GM18858 (cell line): ENCODE data around the gene SKA1.
"Not testable (repeated sequence)": the region's sequence is repeated elsewhere in the genome, so short reads cannot be mapped to it uniquely, and the experiment has no call there.

ENCODE experiments used
- ATAC-seq: cut with Tn5 transposase; IDR thresholded peaks from one replicate; pipeline ENCODE4 v1.9.1; 2021; ENCODE audit not compliant: unreplicated experiment

The SKA1 gene

DNA sequence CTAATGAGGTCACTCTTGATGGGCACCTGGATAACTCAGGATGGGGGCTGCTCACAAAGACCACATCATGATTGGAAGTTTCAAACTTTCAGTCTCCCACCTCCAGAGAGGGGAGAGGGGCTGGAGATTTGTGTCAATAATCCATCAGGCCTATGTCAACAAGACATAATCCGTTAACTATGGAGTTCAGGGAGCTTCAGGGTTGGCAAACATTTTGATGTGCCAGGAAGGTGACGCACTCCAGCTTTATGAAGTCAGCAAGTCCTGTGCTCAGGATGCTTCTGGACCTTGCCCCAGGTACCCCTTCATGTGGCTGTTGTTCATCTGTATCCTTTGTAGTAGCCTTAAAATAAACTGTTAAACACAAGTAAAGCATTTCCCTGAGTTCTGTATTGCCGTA, 19.0 kb downstream of the SKA1 start:
- no peak for ATAC-seq

DNA sequence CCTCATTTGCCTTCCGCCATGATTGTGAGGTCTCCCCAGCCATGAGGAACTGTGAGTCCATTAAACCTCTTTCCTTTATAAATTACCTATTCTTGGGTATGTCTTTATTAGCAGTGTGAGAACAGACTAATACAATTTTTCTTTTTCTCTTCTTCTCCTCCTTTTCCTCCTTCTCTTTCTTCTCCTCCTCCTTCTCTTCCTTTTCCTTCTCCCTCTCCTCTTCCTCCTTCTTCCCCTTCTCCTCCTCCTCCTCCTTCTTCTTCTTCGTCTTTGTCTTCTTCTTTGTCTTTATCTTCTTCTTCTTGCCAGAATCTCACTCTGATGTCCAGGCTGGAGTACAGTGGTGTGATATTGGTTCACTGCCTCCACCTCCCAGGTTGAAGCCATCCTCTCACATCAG, 20.2 kb downstream of the SKA1 start:
- ATAC-seq = no peak

DNA sequence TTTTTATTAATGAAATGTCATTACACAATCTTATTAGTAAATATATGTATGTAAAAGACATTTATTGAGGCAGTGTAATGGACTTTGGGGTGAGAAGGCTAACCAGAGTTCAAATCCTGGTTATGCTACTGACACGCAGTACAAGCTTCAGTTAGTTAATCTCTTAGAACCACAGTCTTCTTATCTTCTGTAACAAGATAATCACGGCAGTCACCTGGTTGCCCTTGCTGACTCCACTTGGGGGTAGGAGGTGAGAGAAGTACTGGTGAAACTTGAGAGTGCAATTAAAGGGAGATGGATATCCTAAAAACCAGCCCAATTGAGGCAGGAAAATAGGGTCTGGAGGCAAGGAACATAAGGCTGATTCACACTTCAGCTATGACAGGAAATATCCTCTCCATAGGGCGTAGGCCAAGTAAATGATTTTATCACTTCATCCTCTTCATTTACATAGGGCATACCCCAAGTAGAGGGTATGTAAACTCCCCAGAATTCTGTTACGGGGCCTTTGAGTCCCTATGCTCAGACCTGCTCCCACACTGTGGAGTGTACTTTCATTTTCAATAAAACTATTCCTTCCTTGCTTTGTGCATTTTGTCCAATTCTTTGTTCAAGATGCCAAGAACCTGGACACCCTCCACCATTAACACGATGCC, 21.3 kb downstream of the SKA1 start:
- ATAC-seq = no peak

DNA sequence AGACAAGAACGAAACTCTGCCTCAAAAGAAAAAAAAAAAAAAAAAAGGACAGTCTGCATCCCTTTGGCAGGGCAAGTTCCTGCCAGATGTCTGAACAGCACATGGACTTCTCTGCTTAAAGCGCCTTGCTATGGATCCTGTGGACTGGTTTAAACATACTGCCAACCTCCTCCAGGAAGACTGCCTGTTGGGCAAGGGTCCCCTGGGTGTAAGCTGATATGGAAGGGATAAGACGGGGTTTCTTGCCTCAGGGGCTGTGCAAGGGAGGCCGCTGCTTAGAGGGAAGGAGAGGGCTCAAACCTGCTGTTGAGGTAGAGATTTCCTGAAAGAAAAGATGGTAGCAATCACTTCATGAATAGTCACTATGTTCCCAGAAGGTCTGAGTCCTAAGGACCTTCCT, 22.2 kb downstream of the SKA1 start:
- ATAC-seq = no peak

DNA sequence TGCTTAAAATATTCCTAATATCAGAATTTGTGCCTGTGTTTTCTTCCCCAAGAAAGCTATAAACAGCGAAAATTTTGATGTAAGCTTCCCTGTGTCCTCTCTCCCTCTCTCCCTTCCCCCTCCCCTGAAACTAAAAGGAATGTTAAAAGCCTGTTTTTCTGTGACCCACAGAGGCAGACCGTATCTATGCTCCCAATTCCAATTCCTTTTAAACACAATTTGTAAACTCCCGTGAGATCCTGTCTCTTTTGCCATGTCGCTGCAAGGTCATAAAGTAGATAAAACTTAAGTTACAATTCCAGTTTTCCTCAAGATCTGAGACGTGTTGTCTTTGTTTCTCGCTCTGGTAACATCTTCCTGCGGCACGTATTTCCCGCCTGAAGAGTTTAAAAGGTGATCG, 23.3 kb downstream of the SKA1 start:
- ATAC-seq = no peak

DNA sequence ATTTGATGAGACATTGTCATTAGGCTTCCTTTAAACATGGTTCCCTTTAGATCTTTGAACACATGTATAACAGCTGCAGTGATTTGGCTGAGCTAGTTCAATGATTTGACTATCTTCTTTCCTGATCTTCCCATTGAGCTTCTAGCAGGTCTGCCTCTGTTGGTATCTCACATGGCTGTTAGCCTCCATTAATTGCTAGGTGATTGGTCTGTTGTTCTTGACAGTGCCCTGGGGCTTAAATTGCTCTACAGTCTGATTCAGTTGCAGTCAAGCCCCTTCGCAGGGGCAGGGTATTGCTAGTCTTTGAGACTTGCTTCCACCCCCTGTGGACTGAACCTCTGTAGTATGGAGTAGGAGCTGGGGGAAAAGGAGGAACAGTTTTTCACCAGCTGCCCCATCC, 24.1 kb downstream of the SKA1 start:
- ATAC-seq = no peak

DNA sequence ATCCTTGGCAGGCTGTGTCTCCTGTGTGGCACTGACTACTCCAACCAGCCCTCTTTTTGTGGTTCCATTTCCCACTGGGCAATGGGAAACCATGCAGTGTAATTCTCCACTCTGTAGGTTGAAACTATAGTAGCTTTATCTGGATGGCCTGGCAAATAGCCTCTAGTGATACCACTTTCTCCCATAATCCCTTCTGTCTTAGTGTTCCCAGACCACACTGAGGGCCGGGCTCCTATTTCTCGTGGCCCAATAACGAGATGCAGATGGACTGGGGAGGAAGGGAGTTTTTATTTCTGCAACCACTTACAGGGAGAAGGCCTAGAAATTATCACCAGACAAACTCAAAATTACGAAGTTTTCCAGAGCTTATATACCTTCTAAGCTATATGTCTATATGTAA, 24.7 kb downstream of the SKA1 start:
- no peak for ATAC-seq

DNA sequence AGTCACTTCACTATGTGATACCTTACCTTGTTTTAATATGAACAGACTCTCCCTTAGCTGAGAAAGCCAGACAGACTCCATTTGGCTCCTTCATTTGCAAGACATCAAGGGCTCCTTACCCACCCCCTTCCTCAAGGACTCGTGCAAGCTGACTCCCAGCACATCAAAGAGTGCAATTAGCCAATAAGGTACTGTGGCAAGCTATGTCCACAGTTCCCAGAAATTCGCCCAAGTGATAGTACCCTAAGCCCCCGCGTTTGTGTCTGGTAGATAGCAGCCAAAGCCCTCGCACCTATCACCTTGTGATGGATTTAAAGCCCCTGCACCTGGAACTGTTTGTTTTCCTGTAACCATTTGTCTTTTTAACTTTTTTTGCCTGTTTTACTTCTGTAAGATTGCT, 25.6 kb downstream of the SKA1 start:
- ATAC-seq = not testable (repeated sequence)

DNA sequence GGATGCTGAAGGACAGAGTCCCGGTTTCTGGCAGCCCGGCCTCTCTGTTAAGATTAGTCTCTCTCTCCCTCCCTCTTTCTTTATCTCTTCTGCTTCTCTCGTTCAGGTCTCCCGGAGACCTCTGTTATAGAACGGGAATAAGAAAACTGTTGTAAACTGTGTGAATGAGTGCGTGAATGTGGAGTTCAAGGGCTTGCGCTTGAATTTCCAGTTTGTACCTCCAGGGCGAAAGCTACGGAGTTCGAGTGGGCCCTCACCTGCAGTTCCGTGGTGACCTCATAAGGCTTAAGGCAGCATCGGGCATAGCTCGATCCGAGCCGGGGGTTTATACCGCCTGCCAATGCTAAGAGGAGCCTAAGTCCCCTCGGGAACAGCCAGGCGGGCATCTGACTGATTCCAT, 26.4 kb downstream of the SKA1 start:
- ATAC-seq = no peak

DNA sequence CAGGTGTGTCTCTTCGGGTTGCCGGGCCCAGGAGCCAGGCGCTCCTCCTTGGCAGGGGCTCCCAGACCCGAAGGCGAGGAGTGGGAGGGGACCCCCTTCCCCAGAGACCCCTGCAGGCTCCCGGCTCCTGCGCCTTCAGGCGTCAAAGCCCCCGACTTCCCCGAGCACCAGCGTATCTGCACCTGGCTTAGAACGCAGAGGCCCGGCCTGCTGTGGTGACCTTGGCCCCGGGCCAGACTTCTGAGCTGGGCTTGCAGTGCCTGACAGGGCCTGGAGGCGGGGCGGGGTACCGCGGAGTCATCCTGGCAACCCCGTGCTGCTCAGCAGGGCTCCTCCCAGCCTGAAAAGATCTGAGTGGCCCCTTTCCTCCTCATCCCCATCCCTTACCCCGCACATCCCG, 27.0 kb downstream of the SKA1 start:
- ATAC-seq = no peak

DNA sequence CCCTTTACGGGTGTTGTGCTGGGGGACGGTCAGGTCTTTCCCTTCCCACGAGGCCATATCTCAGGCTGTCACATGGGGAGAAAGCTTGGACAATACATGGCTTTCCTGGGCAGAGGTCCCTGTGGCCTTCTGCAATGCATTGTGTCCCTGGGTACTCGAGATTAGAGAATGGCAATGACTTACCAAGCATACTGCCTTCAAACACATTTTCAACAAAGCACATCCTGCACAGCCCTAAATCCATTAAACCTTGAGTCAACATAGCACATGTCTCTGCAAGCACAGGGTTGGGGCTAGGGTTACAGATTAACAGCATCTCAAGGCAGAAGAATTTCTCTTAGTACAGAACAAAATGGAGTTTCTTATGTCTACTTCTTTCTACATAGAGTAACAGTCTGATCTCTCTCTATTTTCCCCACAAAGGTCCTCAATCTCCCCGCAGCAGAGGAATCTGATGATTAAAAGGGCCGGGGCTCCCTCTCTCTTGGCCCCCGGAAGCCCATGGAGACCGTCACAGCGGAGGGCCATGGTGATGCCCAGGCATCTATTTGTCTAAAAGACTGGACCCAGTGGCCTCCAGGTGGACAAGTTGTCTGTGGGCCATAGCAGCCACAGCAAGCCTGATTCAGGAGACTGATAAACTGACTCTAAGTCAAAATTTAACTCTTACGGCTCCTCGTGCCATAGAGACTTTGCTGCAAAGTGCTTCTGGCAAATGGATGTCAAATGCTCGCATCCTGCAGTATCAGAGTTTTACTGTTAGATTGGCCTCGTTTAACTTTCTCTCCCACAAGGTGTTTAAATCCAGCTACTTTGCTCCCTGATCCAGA, 30.1 kb downstream of the SKA1 start:
- not testable (repeated sequence) for ATAC-seq

DNA sequence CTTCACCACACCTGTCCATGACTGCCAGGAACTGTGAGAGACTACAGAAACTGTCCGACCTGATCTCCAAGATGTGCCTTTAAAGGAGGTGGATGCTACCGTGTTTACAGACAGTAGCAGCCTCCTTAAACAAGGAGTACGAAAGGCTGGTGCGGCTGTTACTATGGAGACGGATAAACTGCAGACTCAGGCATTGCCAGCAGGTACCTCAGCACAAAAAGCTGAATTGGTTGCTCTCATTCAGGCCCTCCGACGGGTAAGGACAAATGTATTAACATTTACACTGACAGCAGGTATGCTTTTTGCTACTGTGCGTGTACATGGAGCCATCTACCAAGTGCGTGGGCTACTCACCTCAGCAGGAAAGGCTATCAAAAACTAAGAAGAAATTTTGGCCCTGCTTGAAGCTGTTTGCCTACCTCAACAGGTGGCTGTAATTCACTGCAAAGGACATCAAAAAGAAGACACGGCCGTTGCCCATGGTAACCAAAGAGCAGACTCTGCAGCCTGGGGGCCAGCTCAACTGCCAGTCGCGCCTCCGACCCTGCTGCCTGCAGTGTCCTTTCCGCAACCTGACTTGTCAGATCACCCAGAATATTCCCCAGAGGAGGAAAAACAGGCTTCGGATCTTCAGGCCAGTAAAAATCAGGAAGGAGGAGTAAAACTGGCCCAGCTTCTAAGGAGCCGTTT, 30.9 kb downstream of the SKA1 start:
- no peak for ATAC-seq

DNA sequence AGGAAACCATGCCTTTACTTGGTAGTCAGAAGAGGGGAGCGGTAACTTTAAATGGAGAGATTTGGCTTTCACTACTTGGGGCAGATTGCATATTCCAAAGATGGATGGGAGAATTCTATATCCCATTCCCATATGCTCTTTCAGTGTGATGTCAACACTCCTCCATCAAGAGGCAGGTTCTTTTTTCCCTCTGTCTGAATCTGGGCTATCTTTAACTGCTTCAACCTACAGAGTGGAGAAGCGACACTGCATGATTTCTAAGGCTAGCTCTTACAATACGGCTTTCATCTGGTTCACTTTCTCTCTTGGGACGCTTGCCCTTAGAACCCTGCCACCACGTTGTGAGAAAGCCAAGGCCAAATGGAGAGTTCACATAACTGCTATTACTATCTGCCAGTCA, 34.4 kb downstream of the SKA1 start:
- ATAC-seq = no peak

DNA sequence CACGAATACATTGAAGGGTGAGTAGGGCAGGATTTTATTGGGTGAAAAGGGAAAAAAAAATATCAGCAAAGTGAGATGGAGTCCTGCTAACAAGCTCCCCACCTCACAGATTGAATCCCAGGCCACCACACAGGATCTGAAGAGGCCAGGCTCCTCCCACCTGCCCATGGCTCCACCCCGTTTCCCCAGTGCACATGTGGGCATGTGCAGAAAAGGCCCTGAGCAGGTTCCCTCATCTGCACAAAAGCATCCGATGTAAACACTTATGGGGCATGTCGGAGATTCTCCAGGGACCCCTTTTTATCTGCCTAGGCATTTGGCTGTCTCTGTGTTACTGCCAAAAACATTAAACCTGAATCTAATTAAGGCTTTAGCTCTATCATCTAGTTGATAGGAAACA, 35.2 kb downstream of the SKA1 start:
- ATAC-seq = no peak

DNA sequence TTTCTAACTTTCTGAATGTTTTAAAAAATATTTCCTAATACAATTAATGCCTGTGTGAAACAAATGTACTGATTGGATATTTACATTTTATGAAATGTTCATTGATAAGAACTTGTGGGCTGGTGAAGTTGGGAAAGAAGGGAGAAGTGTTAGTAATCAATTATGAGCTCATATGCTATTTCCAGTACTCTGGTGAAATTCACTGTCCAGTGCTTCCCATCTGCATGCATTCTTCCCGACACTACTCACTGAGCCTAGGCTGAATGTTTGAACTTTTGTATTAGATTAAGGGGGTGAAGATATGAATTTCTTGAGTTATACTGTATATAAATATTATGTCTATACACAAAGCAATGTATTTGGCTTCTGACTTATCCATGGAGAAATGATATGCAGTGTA, 36.0 kb downstream of the SKA1 start:
- no peak for ATAC-seq

DNA sequence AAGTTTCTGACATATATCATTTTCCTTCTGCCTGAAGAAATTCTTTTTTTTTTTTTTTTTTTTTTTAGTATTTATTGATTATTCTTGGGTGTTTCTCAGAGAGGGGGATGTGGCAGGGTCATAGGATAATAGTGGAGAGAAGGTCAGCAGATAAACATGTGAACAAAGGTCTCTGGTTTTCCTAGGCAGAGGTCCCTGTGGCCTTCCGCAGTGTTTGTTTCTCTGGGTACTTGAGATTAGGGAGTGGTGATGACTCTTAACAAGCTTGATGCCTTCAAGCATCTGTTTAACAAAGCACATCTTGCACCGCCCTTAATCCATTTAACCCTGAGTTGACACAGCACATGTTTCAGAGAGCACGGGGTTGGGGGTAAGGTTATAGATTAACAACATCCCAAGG, 42.0 kb downstream of the SKA1 start:
- ATAC-seq = not testable (repeated sequence)

DNA sequence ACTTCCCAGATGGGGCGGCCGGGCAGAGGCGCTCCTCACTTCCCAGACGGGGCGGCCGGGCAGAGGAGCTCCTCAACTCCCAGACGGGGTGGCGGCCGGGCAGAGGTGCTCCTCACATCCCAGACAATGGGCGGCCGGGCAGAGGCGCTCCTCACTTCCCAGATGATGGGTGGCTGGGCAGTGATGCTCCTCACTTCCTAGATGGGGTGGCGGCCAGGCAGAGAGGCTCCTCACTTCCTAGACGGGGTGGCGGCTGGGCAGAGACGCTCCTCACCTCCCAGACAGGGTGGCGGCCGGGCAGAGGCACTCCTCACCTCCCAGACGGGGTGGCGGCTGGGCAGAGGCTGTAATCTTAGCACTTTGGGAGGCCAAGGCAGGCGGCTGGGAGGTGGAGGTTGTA, 42.9 kb downstream of the SKA1 start:
- ATAC-seq = not testable (repeated sequence)

DNA sequence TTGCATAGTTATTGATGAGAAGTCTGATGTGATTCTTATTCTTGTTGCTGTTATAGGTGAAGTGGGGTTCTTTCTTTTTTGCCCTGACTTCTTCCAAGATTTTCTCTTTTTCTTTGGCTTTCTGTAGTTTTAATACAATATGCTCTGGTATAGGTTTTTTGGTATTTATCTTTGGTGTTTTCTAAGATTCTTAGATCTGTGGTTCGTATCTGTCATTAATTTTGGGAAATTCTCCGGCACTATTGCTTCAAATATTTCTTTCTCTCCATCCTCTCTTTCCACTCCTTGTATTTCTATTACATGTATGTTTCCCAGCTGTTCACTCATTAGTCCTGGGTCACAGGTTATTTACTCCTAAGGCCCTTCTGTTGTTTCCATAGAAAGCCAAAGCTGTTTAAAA, 43.8 kb downstream of the SKA1 start:
- no peak for ATAC-seq

DNA sequence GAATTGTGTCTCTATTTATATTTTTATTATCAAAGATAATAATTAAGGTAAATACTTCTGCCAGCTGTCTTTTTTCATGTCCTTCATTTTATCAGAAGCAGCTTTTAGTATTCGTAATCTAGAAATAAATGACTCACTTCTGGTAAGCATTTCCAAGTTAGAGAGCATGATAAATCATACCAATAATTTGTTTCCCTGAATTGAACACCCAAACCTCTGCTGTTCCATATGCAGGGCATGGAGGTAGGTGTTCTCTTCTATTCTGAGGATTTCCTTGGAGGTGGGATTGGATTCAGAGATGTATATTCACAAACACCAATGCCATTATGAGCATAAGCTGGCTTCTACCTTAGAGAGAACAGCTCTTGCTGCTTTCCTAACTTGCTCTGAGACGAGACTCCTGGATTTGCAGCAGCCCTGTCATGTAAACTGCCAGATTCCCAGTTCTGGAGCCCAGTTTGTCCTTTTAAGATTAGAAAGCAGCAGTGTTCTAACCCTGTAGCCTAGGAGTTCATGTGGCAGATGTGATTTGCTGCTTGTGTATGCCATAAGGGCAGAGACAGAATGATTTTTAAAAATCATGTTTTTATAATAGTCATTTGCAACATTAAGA, 47.5 kb downstream of the SKA1 start:
- no peak for ATAC-seq

DNA sequence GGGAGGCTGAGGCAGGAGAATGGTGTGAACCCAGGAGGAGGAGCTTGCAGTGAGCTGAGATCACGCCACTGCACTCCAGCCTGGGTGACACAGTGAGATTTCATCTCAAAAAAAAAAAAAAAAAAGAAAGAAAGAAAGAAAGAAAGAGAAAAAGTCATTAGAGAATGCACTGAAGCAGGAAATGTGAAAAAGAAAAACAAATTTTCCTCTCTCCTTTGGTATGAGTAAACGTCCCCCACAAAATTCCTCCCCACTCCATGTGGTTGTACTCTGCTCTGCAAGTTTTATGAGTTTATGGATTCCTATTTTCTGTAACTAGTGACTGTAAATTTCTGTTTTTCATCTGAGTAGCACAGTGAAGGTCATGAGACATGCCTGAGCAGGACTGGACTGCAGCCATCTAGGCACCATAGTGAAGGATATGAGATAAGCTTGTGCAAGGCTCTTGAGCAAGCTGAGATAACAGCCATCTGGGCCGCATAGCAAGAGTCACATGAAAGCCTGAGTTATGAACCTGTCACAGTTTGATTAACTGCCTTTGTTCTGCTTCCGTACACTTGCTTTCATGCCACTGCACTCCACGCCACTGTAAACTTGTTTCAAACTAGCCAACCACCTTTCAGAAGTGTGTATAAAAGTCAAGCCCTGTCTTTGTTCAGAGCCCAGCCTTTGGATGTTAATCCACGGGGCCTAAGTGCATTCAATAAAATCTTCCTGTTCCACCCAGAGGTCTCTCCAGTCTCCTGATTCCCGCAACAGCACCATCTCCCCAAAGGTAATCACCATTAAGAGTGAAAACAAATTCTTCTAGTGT, 50.2 kb downstream of the SKA1 start:
- no peak for ATAC-seq

DNA sequence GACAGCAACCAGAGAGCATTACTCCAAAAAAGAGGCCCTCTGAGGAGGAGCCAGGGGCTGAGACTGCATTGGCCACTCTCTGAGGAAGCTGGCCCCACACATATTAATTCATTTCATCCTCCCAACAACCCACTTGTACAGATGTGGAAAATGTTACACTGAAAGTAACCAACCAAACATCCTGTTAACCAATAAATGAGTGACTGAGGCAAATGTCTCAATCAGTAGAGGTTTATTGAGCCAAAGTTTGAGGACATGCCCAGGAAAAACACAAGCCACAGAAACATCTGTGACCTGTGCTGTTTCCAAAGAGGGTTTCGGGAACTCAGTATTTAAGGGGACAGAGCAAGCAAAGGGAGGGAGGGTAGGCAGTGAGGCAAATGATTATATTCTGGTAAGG, 53.0 kb downstream of the SKA1 start:
- ATAC-seq = no peak
